IMR-90 (cell line): ENCODE results near the gene BAD.

Experiments
- CHD1 ChIP-seq: IDR thresholded peaks from 2 replicates; pipeline ENCODE4 v1.6.1; 2012; ENCODE audit warnings: low read depth, low read length, improper control_type of control experiment
- FOS ChIP-seq: fragments of 150-350 bp; IDR thresholded peaks from 2 replicates; pipeline ENCODE4 v1.6.1; 2016; ENCODE audit warnings: low read depth, low read length
- POLR2A ChIP-seq: IDR thresholded peaks from 2 replicates; pipeline ENCODE4 v1.6.1; 2012; ENCODE audit warnings: mild to moderate bottlenecking, low read depth, low read length
- TF ChIP-seq, protein P1 (sequence below): conservative IDR thresholded peaks from 2 replicates; pipeline ENCODE4 v1.5.1; 2012; ENCODE audit warnings: mild to moderate bottlenecking, low read depth, low read length, improper control_type of control experiment

DNA sequence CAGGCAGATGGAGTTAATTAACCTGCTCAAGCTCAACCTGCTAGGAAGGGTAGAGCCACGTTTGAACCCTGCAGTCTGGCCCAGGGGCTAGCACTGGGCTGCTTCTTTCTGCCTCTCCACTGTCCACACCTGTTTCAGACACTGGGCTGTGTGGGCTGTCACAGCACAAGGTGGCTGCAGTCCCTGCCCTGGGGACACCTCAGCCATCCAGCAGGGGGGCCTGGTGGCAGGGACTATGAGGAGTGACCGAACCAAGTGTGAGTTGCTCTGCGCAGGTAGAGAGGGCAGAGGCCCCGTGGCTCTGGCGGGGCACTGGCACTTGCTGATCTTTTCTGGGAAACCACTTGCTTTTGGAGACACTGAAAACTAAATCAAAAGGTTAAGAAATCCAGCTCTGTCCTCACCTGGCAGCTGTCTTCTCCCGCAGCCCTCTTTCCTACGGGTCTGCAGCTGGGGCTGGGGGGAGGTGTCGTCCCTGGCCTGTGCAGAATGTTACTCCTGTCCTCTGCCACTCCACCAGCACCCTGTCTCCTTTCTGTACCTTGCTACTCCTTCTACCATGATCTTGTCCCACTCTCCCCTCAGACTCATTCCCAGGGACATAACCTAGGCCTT lies 5.8 kb downstream of the BAD start:
- TF ChIP-seq, protein P1, sequence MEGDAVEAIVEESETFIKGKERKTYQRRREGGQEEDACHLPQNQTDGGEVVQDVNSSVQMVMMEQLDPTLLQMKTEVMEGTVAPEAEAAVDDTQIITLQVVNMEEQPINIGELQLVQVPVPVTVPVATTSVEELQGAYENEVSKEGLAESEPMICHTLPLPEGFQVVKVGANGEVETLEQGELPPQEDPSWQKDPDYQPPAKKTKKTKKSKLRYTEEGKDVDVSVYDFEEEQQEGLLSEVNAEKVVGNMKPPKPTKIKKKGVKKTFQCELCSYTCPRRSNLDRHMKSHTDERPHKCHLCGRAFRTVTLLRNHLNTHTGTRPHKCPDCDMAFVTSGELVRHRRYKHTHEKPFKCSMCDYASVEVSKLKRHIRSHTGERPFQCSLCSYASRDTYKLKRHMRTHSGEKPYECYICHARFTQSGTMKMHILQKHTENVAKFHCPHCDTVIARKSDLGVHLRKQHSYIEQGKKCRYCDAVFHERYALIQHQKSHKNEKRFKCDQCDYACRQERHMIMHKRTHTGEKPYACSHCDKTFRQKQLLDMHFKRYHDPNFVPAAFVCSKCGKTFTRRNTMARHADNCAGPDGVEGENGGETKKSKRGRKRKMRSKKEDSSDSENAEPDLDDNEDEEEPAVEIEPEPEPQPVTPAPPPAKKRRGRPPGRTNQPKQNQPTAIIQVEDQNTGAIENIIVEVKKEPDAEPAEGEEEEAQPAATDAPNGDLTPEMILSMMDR = no peak
- no peak for TF ChIP-seq CHD1
- no peak for TF ChIP-seq FOS
- no peak for TF ChIP-seq POLR2A
